Right lobe of liver (tissue), 5 donors: ENCODE results near the gene HAP1. TPM values are rescaled to one million over a fixed set of nuclear protein-coding genes. Genes with fewer than 3 reads are reported as not detected.

Source experiments
- small RNA-seq, 2 experiments: library from RNA; depleted of rRNA; stranded (forward); fragments of <200 nt; gene quantifications; one replicate each; pipeline ENCODE3, GENCODE V24; 2016
- total RNA-seq, 6 experiments: library from RNA; depleted of rRNA in 2 of 6; stranded (reverse); fragments of >200 nt in 2 of 6; fragmentation: NEBNext Ultra II Directional in 3 of 6; extraction: Animal tissue kit (Norgen Biotek cat#: 25700) in 3 of 6; gene quantifications; one replicate each; pipeline versions ENCODE4 v1.1.0 to v1.2.4, GENCODE V29; 2016 to 2023
- donor health status: DM: no; HTN: no; CAD: no.
- donor health status: DM: no; HTN: no; CAD: no.
- donor health status: DM: no; HTN: yes; CAD: no.
- donor health status: DM: no; HTN: yes; CAD: no.

HAP1 gene
- total RNA-seq, 6 experiments from 2014 or later = 0.07 to 0.10 (median 0.07) TPM; not detected in 3

Small RNAs within 50 kb of the gene (small RNA-seq; reads per million reads assigned to genes)
- 0 reads per million in 2 experiments for gene RN7SL399P
- 0.26 to 0.29 reads per million in 2 experiments for gene RNA5SP442

Other genes starting within 250 kb of the HAP1 start
- not detected for gene KRT36, start 244.7 kb downstream of the HAP1 start, total RNA-seq
- gene KRT13, start 229.0 kb downstream of the HAP1 start, total RNA-seq = 1 to 10 TPM in 1 of 6 experiments, not detected in 5; 1.6 TPM
- gene KRT15, start 215.8 kb downstream of the HAP1 start, total RNA-seq = not detected
- 1 to 10 TPM in 5 of 6 experiments, under 1 TPM in 1; 0.87 to 4.3 (median 2.5) TPM for gene KRT19, start 206.3 kb downstream of the HAP1 start, total RNA-seq
- gene KRT9, start 162.6 kb downstream of the HAP1 start, total RNA-seq = not detected
- under 1 TPM in 1 of 6 experiments, not detected in 5; 0.24 TPM for gene KRT14, start 147.7 kb downstream of the HAP1 start, total RNA-seq
- gene KRT16, start 121.9 kb downstream of the HAP1 start, total RNA-seq = not detected
- not detected for gene KRT17, start 110.1 kb downstream of the HAP1 start, total RNA-seq
- 100 to 1,000 TPM; 284 to 454 (median 404) TPM for gene EIF1, start 45.8 kb downstream of the HAP1 start, total RNA-seq
- not detected for gene GAST, start 22.3 kb downstream of the HAP1 start, total RNA-seq
- gene JUP, start 52.1 kb upstream of the HAP1 start, total RNA-seq = 10 to 100 TPM; 54.3 to 74.8 (median 65.7) TPM
- gene P3H4, start 77.3 kb upstream of the HAP1 start, total RNA-seq = 1 to 10 TPM; 1.8 to 3.8 (median 2.8) TPM
- gene FKBP10, start 78.4 kb upstream of the HAP1 start, total RNA-seq = 1 to 10 TPM; 2.4 to 5.1 (median 4.0) TPM
- 10 to 100 TPM; 19.9 to 30.7 (median 23.1) TPM for gene NT5C3B, start 101.6 kb upstream of the HAP1 start, total RNA-seq
- not detected for gene KLHL10, start 103.2 kb upstream of the HAP1 start, total RNA-seq
- gene KLHL11, start 130.8 kb upstream of the HAP1 start, total RNA-seq = 1 to 10 TPM; 2.9 to 7.0 (median 5.7) TPM
- 10 to 100 TPM; 16.6 to 95.9 (median 33.6) TPM for gene ACLY, start 184.3 kb upstream of the HAP1 start, total RNA-seq
- under 1 TPM in 3 of 6 experiments, not detected in 3; 0.12 to 0.13 (median 0.12) TPM for gene ODAD4, start 196.0 kb upstream of the HAP1 start, total RNA-seq
- 10 to 100 TPM; 30.1 to 42.7 (median 33.0) TPM for gene CNP, start 232.2 kb upstream of the HAP1 start, total RNA-seq